ENCODE measurements around the gene MAST4.

Gene MAST4

DNA sequence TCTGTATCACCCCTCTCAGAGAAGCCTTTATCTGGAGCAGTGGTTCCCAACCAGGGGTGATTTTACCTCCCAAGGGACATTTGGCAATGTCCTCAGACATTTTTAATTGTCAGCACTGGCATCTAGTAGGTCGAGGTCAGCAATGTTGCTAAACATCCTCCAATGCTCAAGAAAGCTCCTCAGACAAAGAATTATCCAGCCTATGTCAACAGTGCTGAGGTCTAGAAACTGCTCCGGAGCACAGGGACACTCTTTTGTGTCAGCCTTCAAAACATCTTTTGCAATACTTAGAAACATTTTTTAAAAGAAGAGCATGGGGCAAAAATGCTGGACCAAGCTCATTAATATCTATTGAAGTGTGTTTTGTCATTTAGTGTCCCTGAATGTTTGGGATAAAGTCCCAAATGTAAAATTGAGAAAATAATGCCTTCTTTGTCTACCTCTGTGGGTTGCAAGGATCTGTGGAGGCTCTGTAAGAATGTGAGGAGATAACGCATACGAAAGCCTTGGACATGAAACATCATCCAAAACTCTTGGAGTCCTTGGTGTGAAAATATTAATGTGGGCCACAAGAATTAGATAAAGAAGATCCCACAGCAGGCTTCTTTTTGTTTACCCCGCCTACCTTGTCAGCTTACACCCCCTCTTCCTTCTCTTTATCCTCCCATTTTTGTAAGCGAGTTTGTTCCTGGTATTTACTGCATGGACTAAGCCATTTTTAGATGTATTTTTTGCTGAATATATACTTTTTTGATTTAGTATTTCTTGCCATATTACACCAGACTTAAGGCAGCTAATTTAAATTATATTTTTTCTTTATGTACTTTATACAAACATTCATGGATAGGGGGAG lies 406.9 kb downstream of the MAST4 start:
- peak; percentile 17 for DNase-seq

GRCh38 chr5:67003685-67003934 lies 407.4 kb downstream of the MAST4 start:
- DNase-seq: no peak

DNA sequence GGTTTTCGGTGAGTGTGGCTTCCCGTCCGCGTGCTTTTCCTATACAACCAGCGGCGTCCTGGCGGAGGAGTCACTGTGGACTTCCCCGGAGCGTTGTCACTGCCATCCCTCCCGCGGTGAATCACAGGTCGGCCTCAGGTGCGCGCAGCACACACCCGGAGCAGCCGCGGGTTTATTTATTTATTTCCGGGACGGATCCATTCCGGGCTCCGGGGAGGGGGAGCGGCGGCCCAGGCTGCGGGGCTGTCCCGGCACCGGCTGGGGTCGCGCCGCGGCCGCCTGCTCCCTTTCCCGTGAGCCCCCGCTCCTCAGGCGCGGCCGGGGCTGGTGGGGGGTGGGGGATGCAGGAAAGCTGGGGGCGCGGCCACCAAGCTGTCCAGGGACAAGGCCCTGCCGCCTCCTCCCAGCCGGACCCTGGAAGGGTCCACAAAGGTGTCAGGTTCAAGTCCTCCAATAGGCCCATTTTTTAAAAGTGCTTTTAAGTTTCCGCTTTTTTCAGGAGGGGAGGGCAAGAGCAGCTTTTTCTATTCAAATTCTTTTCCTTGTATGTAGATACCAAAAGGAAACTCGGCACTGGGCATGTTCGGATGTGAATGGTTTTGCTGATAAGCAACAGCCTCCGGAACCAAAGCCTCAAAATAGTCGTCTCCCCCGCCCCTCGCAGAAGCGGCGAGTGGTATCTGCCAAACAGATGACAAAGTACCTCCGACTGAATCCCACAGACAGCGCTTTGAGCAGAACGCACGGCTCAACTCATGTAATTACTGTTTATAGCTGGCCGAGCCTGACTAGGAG lies 407.9 kb downstream of the MAST4 start:
- peak; percentile 96 for DNase-seq

GRCh38 chr5:67004730-67005350 lies 408.6 kb downstream of the MAST4 start:
- DNase-seq: no peak

GRCh38 chr5:67005737-67006499 lies 409.7 kb downstream of the MAST4 start:
- no peak for DNase-seq

DNA sequence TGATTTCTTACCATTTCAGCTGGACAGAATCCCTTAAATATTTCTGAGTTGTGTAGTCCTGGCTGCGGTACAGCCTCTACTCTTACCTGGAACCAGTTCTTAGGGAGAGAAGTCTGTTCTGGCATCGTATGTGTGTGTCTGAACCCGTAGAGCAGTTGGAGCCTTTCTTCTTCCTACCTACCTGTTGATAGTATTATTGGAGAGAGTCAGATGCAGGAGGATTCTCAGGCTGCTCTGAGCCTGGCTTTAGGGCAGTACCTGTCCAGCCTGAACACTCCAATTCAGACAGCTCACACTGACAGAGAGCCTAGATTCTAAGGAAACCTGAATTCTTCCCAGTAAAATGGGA lies 410.3 kb downstream of the MAST4 start:
- DNase-seq: no peak

- no peak for DNase-seq
Observed at GRCh38 chr5:67009028-67009427, 412.8 kb downstream of the MAST4 start.

GRCh38 chr5:67010684-67011409 lies 414.7 kb downstream of the MAST4 start:
- DNase-seq: peak; percentile 65

- DNase-seq: no peak
Observed at GRCh38 chr5:67011422-67011821, 415.2 kb downstream of the MAST4 start.

DNA sequence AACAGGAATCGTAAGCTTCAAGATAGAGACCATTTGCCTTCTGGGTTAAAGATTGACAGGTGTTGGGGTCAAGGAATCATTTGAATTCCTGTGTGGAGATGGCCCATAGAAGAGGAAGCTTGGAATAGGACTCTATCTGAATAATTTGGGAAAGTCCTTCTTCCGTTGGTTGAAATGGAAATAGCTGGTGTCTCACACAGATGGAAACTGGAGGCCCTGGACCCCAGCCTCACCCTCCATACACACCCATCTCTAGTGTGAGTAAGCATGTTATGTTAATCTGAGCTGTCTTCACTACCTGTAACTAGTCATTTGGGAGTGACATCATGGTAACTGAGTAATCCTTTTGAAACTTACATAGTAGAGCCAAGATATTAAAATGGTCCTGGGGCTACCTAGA lies 416.0 kb downstream of the MAST4 start:
- peak; percentile 47 for DNase-seq

DNA sequence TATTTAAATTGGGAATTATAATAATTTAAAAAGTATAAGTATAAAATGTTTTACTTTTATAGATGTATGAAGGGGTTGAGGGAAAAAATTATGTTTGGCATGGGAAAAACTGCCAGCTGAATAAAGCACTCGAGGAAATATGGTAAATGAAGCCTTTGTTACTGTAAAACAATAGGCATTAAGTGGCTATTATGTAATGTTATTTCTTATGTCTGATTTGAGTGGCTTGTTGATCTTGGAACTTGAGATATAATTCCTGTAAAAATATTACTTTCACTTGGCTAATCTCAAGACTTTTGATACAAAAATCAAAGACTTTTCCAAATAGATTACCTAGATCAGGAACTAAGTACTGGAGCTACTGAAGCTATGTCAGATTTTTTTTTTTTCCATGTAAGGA lies 417.5 kb downstream of the MAST4 start:
- DNase-seq: no peak

DNA sequence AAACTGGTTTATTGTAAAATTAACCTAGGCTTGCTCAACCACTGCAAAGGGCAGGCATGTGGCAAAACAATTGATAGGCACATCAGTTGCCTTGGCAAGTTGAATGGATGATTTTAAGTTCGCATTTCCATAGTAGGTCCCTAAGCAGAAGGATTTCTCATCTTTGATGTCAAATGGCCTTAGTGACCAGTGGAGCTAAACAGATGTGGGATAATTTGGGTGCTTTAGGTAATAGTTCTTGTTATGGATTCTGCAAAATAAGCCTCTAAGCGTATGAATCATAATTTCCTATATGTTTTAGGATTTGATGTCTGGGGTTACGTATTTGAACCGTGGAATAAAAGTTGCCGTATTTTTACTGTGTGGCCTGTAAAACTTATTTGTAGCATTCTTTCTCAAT lies 418.0 kb downstream of the MAST4 start:
- DNase-seq: no peak

- peak; percentile 67 for DNase-seq
Observed at GRCh38 chr5:67014957-67015400, 418.8 kb downstream of the MAST4 start.

- DNase-seq: peak; percentile 93
Observed at GRCh38 chr5:67015541-67016191, 419.5 kb downstream of the MAST4 start.

DNA sequence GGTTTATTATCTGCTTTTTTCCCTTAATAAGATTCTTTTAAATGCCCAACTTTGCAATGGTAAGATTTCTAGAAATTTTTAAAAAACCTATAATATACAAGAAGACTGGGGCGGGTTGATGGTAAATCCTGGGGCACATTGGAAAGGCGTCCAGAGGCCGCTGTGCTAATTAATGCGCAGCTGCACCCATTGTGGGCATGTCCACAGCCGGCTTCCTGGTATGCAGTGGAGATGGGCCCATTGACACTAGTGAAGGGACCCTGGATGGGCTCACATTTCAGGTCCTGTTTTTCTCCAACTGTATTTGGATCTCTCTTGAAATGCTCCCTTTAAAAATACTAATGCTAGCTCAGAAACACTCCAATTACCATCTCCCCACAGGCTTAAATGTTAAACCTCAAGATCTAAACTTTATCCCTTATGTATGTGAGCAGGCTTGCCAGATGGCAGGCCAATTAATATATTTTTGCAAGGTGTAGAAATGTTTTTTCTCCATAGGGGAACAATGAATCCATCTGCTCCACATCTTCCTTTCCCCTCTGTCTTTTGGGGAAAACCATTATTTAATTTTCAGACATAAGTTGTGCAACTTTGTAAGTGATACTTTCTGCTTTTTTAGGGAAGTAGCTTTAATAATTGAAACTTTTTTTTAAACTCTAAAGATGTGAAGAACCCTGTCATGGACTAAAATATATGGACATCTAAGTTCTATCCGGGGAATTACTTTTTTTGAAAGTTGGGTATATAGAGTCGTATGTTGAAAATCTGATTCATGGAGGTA lies 423.1 kb downstream of the MAST4 start:
- DNase-seq: peak; percentile 75

- DNase-seq: no peak
Observed at GRCh38 chr5:67020096-67020615, 424.0 kb downstream of the MAST4 start.

DNA sequence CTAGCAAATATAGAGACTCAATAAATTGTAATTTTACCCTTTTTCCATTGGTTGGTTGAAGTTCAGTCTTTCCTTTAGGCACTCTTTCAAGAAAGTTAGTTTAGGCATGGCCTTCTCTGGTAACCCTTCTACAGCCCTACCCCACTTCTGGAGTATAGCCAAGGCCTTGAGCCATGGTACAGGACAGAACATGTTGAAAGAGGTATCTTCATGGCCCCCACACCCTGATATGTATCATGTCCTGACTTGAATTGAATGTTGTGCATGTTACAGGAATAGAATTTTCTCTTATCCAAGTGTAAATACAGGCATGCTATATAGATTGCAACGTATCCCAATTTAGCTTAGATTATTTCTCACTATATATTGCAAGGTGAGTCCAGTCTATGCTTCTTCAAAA lies 424.8 kb downstream of the MAST4 start:
- peak; percentile 37 for DNase-seq

- no peak for DNase-seq
Observed at GRCh38 chr5:67021521-67021920, 425.3 kb downstream of the MAST4 start.

DNA sequence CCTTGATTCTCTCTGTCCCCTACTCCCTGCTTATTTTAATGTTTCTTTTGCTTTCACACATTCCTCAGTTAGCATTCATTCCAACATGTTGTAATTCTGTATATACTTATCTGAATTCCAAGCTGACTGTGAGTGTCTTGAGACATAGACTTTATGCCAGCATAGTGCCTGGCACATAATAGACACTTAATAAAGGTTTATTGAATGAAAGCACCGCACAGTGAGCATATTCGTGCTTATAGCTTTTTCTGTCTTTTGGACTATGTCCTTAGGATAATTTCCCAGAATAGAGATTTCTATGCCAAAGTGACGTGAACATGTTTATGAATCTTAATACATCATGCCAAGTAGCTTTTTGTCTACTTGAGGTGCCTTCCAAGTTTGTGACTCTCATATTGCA lies 425.8 kb downstream of the MAST4 start:
- DNase-seq: no peak

GRCh38 chr5:67025457-67025856 lies 429.3 kb downstream of the MAST4 start:
- DNase-seq: no peak

DNA sequence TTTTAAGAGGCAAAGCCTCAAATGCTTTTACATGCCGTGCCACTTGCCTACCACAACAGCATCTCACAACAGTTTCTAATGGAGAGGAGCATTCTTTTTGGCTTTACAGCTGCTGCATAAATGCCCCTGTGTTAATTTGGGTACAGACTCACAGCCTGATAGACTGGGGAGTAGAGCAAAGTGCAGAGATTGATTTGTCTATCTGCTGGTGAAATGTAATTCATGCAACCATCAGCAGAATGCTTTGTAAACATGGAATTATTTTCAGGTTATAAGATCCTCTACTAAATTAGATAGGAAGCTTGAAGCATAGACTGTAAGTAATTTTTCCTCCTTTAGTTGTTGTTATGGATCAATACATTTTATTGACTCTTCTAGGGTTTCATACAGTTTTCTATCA lies 430.1 kb downstream of the MAST4 start:
- peak; percentile 22 for DNase-seq
